HG03060 (cell line): ENCODE results near the gene PCDHA4.
"Not testable (repeated sequence)": the region's sequence is repeated elsewhere in the genome, so short reads cannot be mapped to it uniquely, and the experiment has no call there.

Experiments
- ATAC-seq: cut with Tn5 transposase; IDR thresholded peaks from one replicate; pipeline ENCODE4 v1.9.1; 2021; ENCODE audit warnings: low read depth, moderate number of reproducible peaks; ENCODE audit not compliant: unreplicated experiment

Gene PCDHA4

DNA sequence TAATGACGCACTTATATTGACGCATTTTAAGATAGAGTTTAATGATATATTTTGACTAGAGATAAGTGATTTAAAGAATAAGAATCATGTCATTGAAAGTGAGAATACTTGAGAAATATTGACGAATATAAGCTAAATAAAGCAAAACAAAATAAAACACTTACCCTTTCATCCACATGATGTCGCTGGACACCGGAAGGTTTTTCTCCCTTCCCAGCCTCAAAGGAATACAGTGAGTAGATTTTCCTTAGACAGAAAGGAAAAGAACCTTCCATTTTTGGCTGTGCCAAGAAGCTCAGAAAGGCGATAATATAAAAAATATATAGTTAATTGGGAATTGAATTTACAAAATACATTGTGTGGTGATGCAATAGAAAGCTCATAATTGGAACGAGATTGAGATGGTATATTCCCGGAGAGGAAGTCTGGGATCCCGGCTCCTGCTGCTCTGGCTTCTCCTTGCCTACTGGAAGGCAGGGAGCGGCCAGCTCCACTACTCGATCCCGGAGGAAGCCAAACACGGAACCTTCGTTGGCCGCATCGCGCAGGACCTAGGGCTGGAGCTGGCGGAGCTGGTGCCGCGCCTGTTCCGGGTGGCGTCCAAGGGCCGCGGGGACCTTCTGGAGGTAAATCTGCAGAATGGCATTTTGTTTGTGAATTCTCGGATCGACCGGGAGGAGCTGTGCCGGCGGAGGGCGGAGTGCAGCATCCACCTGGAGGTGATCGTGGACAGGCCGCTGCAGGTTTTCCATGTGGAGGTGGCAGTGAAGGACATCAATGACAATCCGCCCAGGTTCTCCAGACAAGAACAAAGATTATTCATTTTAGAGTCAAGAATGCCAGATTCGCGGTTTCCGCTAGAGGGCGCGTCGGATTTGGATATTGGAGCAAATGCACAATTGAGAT lies 14.8 kb downstream of the PCDHA4 start, which contains the start of gene PCDHA5:
Gene PCDHA5 (plus strand): TSS at position 239 of the 906 bp plus-strand sequence.
- ATAC-seq, result no peak

DNA sequence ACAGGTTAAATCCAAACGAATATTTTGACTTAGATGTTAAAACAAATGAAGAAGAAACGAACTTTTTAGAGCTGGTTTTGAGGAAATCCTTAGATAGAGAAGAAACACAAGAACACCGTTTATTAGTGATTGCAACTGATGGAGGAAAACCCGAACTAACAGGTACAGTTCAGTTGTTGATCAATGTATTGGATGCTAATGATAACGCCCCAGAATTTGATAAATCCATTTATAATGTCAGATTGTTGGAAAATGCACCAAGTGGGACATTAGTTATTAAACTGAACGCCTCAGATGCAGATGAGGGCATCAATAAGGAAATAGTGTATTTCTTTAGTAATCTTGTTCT lies 15.4 kb downstream of the PCDHA4 start:
- ATAC-seq, result no peak

DNA sequence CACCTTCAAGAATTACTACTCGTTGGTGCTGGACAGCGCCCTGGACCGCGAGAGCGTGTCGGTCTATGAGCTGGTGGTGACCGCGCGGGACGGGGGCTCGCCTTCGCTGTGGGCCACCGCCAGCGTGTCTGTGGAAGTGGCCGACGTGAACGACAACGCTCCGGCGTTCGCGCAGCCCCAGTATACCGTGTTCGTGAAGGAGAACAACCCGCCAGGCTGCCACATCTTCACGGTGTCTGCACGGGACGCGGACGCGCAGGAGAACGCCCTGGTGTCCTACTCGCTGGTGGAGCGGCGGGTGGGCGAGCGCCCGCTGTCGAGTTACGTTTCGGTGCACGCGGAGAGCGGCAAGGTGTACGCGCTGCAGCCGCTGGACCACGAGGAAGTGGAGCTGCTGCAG lies 16.1 kb downstream of the PCDHA4 start:
- ATAC-seq, result not testable (repeated sequence)

DNA sequence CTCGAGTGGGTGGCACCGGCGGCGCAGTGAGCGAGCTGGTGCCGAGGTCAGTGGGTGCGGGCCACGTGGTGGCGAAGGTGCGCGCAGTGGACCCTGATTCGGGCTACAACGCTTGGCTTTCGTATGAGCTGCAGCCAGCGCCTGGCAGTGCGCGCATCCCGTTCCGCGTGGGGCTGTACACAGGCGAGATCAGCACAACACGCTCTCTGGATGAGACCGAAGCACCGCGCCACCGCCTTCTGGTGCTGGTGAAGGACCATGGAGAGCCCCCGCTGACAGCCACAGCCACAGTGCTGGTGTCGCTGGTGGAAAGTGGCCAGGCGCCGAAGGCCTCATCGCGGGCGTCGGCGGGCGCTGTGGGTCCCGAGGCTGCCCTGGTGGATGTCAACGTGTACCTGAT lies 16.6 kb downstream of the PCDHA4 start:
- no peak for ATAC-seq

DNA sequence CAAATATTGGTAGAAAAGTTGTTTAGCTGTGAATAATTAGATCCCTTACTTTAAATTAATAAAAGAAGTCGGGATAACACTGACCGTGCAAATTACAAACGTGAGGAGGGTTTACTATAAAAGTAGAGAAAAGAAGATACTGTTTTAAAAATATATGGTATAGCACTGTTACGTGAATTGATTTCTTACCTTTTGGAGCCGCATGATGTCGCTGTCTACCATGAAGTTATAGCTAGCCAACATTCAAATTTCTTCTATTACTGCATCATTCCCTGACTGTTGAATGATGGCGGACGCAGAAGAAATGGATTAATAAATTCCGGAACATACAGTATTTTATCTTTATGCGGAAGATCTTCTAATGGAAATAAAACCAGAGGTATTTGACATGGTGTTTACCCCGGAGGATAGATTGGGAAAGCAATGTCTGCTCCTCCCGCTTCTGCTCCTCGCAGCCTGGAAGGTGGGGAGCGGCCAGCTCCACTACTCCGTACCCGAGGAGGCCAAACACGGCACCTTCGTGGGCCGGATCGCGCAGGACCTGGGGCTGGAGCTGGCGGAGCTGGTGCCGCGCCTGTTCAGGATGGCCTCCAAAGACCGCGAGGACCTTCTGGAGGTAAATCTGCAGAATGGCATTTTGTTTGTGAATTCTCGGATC lies 21.0 kb downstream of the PCDHA4 start, which contains the start of gene PCDHA6:
Gene PCDHA6 (plus strand): TSS at position 257 of the 658 bp plus-strand sequence. CDS start 132 bp downstream, at position 389.
- no peak for ATAC-seq

DNA sequence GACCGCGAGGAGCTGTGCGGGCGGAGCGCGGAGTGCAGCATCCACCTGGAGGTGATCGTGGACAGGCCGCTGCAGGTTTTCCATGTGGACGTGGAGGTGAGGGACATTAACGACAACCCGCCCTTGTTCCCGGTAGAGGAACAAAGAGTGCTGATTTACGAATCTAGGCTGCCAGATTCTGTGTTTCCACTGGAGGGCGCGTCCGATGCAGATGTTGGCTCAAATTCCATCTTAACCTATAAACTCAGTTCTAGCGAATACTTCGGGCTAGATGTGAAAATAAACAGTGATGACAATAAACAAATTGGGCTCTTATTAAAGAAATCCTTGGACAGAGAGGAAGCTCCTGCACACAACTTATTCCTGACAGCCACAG lies 21.5 kb downstream of the PCDHA4 start:
- no peak for ATAC-seq

DNA sequence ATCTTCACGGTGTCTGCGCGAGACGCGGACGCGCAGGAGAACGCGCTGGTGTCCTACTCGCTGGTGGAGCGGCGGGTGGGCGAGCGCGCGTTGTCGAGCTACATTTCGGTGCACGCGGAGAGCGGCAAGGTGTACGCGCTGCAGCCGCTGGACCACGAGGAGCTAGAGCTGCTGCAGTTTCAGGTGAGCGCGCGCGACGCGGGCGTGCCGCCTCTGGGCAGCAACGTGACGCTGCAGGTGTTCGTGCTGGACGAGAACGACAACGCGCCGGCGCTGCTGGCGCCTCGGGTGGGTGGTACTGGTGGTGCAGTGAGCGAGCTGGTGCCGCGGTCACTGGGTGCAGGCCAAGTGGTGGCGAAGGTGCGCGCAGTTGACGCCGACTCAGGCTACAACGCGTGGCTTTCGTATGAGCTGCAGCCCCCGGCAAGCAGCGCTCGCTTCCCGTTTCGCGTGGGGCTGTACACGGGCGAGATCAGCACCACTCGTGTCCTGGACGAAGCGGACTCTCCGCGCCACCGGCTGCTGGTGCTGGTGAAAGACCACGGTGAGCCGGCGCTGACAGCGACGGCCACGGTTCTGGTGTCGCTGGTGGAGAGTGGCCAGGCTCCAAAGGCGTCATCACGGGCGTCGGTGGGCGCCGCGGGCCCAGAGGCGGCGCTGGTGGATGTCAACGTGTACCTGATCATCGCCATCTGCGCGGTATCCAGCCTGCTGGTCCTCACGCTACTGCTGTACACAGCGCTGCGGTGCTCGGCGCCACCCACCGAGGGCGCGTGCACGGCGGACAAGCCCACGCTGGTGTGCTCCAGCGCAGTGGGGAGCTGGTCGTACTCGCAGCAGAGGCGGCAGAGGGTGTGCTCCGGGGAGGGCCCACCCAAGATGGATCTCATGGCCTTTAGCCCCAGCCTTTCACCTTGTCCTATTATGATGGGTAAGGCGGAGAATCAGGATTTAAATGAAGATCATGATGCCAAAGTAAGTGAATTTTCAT lies 22.9 kb downstream of the PCDHA4 start:
- not testable (repeated sequence) for ATAC-seq

DNA sequence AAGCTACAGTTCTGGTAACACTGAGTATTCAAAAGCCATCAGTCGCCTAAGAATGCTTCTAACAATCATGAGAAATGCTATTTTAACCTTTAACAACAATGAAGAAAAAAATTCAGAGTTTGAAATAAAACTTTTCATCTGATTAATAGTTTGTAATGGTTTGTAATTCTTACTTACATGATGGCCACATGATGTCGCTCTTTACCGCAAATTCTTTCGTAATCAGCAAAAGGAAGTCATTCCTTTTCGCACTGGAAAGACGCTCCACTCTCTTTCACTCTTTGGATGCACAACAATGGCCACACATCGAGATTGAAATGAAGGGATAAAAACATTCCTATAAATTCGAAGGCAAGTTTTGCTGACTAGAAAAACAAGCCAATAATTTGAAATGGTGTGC lies 27.1 kb downstream of the PCDHA4 start, which contains the start of gene PCDHA7:
Gene PCDHA7 (plus strand): TSS at position 277 of the 400 bp plus-strand sequence. CDS start 115 bp downstream, at position 392.
- ATAC-seq, result no peak

DNA sequence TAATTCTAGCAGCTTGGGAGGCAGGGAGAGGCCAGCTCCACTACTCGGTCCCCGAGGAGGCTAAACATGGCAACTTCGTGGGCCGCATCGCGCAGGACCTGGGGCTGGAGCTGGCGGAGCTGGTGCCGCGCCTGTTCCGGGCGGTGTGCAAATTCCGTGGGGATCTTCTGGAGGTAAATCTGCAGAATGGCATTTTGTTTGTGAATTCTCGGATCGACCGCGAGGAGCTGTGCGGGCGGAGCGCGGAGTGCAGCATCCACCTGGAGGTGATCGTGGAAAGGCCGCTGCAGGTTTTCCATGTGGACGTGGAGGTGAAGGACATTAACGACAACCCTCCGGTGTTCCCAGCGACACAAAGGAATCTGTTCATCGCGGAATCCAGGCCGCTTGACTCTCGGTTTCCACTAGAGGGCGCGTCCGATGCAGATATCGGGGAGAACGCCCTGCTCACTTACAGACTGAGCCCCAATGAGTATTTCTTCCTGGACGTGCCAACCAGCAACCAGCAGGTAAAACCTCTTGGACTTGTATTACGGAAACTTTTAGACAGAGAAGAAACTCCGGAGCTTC lies 27.7 kb downstream of the PCDHA4 start:
- not testable (repeated sequence) for ATAC-seq

DNA sequence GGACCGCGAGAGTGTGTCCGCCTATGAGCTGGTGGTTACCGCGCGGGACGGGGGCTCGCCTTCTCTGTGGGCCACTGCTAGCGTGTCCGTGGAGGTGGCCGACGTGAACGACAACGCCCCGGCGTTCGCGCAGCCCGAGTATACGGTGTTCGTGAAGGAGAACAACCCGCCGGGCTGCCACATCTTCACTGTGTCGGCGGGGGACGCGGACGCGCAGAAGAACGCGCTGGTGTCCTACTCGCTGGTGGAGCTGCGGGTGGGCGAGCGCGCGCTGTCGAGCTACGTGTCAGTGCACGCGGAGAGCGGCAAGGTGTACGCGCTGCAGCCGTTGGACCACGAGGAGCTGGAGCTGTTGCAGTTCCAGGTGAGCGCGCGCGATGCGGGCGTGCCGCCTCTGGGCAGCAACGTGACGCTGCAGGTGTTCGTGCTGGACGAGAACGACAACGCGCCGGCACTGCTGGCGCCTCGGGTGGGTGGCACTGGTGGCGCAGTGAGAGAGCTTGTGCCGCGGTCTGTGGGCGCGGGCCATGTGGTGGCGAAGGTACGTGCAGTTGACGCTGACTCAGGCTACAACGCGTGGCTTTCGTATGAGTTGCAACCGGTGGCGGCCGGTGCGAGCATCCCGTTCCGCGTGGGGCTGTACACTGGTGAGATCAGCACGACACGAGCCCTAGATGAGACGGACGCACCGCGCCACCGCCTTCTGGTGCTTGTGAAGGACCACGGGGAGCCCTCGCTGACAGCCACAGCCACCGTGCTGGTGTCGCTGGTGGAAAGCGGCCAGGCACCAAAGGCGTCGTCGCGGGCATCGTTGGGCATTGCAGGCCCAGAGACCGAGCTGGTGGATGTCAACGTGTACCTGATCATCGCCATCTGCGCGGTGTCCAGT lies 29.0 kb downstream of the PCDHA4 start:
- ATAC-seq, result no peak

DNA sequence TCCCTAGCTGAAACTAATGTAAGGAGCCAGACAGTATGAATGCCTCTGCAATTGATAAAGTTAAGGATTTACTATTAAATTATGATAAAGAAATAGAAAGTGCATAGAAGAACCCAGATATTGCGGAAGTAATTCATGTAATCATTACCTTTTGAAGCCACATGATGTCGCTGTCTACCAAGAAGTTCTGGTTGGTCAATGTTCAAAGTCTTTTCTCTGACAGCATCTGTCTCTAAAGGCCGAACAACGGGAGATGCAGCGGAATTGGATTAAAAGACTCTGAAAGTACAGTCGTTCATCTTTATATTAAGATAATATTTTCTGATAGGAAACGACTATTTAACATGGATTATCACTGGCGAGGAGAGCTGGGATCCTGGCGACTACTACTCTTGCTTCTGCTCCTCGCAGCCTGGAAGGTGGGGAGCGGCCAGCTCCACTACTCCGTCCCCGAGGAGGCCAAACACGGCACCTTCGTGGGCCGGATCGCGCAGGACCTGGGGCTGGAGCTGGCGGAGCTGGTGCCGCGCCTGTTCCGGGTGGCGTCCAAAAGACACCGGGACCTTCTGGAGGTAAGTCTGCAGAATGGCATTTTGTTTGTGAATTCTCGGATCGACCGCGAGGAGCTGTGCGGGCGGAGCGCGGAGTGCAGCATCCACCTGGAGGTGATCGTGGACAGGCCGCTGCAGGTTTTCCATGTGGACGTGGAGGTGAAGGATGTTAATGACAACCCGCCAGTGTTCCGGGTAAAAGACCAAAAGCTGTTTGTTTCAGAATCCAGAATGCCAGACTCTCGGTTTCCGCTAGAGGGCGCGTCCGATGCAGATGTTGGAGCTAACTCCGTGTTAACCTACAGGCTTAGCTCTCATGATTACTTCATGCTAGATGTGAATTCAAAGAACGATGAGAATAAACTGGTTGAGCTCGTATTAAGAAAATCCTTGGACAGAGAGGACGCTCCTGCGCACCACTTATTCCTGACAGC lies 34.4 kb downstream of the PCDHA4 start, which contains the start of gene PCDHA8:
Gene PCDHA8 (plus strand): TSS at position 210 of the 985 bp plus-strand sequence. CDS start 135 bp downstream, at position 345.
- ATAC-seq, result no peak

DNA sequence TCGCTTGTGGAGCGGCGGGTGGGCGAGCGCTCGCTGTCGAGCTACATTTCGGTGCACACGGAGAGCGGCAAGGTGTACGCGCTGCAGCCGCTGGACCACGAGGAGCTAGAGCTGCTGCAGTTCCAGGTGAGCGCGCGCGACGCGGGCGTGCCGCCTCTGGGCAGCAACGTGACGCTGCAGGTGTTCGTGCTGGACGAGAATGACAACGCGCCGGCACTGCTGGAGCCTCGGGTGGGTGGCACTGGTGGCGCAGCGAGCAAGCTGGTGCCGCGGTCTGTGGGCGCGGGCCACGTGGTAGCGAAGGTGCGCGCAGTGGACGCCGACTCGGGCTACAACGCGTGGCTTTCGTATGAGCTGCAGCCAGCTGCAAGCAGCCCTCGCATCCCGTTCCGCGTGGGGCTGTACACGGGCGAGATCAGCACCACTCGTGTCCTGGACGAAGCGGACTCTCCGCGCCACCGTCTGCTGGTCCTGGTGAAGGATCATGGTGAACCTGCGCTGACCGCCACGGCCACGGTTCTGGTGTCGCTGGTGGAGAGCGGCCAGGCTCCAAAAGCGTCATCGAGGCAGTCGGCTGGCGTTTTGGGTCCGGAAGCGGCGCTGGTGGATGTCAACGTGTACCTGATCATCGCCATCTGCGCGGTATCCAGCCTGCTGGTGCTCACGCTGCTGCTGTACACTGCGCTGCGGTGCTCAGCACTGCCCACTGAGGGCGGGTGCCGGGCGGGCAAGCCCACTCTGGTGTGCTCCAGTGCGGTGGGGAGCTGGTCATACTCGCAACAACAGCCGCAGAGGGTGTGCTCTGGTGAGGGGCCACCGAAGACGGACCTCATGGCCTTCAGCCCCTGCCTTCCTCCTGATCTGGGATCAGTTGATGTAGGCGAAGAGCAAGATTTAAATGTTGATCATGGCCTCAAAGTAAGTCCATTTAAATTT lies 36.2 kb downstream of the PCDHA4 start:
- no peak for ATAC-seq

DNA sequence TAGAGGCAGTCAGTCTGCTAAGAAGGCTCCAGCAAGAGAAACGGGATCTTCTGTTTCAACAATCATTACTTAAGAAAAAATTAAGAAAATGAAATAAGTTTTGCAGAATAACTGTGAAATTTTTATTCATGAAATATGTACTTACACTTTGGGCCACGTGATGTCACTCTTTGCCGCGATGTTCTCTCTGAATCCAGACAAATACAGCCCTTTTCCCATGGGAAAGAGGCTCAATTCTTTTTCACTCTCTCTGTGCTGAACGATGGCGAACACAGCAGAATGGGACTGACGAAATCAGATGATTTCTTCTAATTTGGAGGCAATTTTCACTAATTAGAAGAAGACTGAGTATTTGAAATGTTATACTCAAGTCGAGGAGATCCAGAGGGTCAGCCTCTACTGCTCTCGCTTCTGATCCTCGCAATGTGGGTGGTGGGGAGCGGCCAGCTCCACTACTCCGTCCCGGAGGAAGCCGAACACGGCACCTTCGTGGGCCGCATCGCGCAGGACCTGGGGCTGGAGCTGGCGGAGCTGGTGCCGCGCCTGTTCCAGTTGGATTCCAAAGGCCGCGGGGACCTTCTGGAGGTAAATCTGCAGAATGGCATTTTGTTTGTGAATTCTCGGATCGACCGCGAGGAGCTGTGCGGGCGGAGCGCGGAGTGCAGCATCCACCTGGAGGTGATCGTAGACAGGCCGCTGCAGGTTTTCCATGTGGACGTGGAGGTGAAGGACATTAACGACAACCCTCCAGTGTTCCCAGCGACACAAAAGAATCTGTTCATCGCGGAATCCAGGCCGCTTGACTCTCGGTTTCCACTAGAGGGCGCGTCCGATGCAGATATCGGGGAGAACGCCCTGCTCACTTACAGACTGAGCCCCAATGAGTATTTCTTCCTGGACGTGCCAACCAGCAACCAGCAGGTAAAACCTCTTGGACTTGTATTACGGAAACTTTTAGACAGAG lies 41.6 kb downstream of the PCDHA4 start, which contains the start of gene PCDHA9:
Gene PCDHA9 (plus strand): TSS at position 244 of the 964 bp plus-strand sequence. CDS start 114 bp downstream, at position 358.
- ATAC-seq, result not testable (repeated sequence)

DNA sequence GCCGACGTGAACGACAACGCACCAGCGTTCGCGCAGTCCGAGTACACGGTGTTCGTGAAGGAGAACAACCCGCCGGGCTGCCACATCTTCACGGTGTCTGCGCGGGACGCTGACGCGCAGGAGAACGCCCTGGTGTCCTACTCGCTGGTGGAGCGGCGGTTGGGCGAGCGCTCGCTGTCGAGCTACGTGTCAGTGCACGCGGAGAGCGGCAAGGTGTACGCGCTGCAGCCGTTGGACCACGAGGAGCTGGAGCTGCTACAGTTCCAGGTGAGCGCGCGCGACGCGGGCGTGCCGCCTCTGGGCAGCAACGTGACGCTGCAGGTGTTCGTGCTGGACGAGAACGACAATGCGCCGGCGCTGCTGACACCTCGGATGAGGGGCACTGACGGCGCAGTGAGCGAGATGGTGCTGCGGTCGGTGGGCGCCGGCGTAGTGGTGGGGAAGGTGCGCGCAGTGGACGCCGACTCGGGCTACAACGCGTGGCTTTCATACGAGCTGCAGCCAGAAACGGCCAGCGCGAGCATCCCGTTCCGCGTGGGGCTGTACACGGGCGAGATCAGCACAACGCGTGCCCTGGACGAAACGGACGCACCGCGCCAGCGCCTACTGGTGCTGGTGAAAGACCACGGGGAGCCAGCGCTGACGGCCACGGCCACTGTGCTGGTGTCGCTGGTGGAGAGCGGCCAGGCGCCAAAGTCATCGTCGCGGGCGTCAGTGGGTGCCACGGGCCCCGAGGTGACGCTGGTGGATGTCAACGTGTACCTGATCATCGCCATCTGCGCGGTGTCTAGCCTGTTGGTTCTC lies 43.2 kb downstream of the PCDHA4 start:
- ATAC-seq, result not testable (repeated sequence)
